ENCODE results near the gene MCU. TPM values are rescaled to one million over a fixed set of nuclear protein-coding genes. Genes with fewer than 3 reads are reported as not detected.

Gene MCU
- total and polyA plus RNA-seq, 2 of the 8 experiments (the other 6 are each of a cell fraction or from before 2014, with no cell fraction given), result 51.6 to 62.2 TPM

GRCh38 chr10:72689660-72690059, 2.3 kb upstream of the MCU start:
- H2BK15ac ChIP-seq (ENCODE audit: low read length), result no peak overlapping the region
- peaks cover 0 to 3% (median 0%) of the 10 kb centered on the region in 4 experiments; a peak in 2 of 7 replicates for H3K4me1 ChIP-seq (replicated peaks in 1 of 4; ENCODE audit: control insufficient read depth in 3 of 4, insufficient read depth in 4 of 4, low read length in 3 of 4)
- no peak for FAIRE-seq
- no peaks in the 10 kb centered on the region for H3K36me3 ChIP-seq (ENCODE audit: control insufficient read depth in 2 of 4, insufficient read depth in 4 of 4, low read length in 3 of 4)
- no peak overlapping the region for H3K4me2 ChIP-seq (ENCODE audit: insufficient read depth in 1 of 2, low read depth in 2 of 2, low read length in 2 of 2)
- no peak overlapping the region for H3K27ac ChIP-seq (ENCODE audit: low read depth, low read length)
- H3K14ac ChIP-seq (ENCODE audit: insufficient read length), result no peak overlapping the region
- DNase-seq (ENCODE audit: low read depth in 1 of 2, low spot score in 2 of 2), result no peak
- peaks cover 3% of the 10 kb centered on the region; the same call in 1 of the 2 replicates for H3K79me1 ChIP-seq (ENCODE audit: low read depth, low read length)
- no peak overlapping the region for H3K4me3 ChIP-seq (ENCODE audit: extremely low read depth in 1 of 4, insufficient read depth in 2 of 4, low read depth in 3 of 4, low read length in 4 of 4)
- no peak overlapping the region for H2BK5ac ChIP-seq (ENCODE audit: low read depth, low read length)
- no peak overlapping the region for H3K4ac ChIP-seq (replicated peaks; ENCODE audit: insufficient read length, low read depth, low read length)
- no peak overlapping the region for H2BK12ac ChIP-seq (ENCODE audit: low read depth, low read length)
- H4K20me1 ChIP-seq (replicated peaks in 1 of 2; ENCODE audit: control insufficient read depth in 1 of 2, insufficient read depth in 2 of 2, low read length in 2 of 2), result peaks cover 3 to 8% of the 10 kb centered on the region in 2 experiments
- ChIA-PET CTCF (ENCODE audit: partially characterized antibody) (interaction anchor here (1.2 to 1.5 kb wide), 2 partner anchors 10 to 13 kb away, joined by 4 read pairs; no protein-coding TSS in a partner anchor), POLR2A (ENCODE audit: partially characterized antibody) (no interaction called here)
- no peaks in the 10 kb centered on the region for H3K27me3 ChIP-seq (replicated peaks in 1 of 4; ENCODE audit: control insufficient read depth in 3 of 4, extremely low read depth in 1 of 4, insufficient read depth in 3 of 4, low read length in 3 of 4)
- no peak overlapping the region for H2AFZ ChIP-seq (ENCODE audit: low read length)
- H3K56ac ChIP-seq (replicated peaks; ENCODE audit: insufficient read length, low read depth, low read length), result no peak overlapping the region
- no peak overlapping the region for H2BK20ac ChIP-seq (ENCODE audit: low read length)
- WGBS, 2 experiments (ENCODE audit: extremely low coverage in 1 of 2, insufficient coverage in 1 of 2, insufficient read length in 1 of 2, insufficient replicate concordance in 2 of 2, low coverage in 1 of 2, low lambda C conversion rate in 2 of 2, missing lambda C conversion rate in 1 of 2), result 87% methylated on average over 1 of the region's 1 CpG; no CpG with 5 or more reads in 1 of the 2 experiments
- H3K23ac ChIP-seq (ENCODE audit: insufficient read length), result no peak overlapping the region
- H4K91ac ChIP-seq (replicated peaks; ENCODE audit: insufficient read length, low read length), result no peak overlapping the region
- peaks cover 3% of the 10 kb centered on the region; the same call in 1 of the 2 replicates for H3K23me2 ChIP-seq (ENCODE audit: low read depth, low read length)
- H2AK5ac ChIP-seq (ENCODE audit: low read depth, low read length), result no peak overlapping the region
- H4K8ac ChIP-seq (ENCODE audit: extremely low read depth, insufficient read depth, low read length), result no peak overlapping the region
- no peaks in the 10 kb centered on the region for H3K9me3 ChIP-seq (ENCODE audit: insufficient read depth in 2 of 2, low read depth in 1 of 2, low read length in 1 of 2)
- TF ChIP-seq EP300 (IDR thresholded peaks at IDR 0.05; ENCODE audit: borderline replicate concordance in 1 of 2, low read depth in 2 of 2, low read length in 2 of 2) (no peak), BACH1 (IDR thresholded peaks at IDR 0.05; ENCODE audit: low read length) (no peak), BRCA1 (IDR thresholded peaks at IDR 0.05; ENCODE audit: low read depth, low read length) (no peak), SRF (IDR thresholded peaks at IDR 0.05; ENCODE audit: low read depth, low read length) (no peak), CBX5 (IDR thresholded peaks at IDR 0.05; ENCODE audit: low read depth, low read length) (no peak), ATF2 (IDR thresholded peaks at IDR 0.05; ENCODE audit: low read length) (no peak), HDAC2 (IDR thresholded peaks at IDR 0.05; ENCODE audit: borderline replicate concordance in 1 of 2, low read depth in 2 of 2, low read length in 2 of 2) (no peak), CEBPB (IDR thresholded peaks at IDR 0.05; ENCODE audit: low read depth, low read length) (no peak), POLR2A (IDR thresholded peaks at IDR 0.05; ENCODE audit: control extremely low read depth in 1 of 2, low read depth in 2 of 2, low read length in 2 of 2) (no peak)
- peaks cover 19 to 24% of the 10 kb centered on the region in 2 experiments for H3K79me2 ChIP-seq (ENCODE audit: control insufficient read depth in 1 of 2, insufficient read depth in 2 of 2, low read length in 2 of 2)
- H3K9ac ChIP-seq (replicated peaks in 1 of 4; ENCODE audit: extremely low read depth in 1 of 4, low read depth in 3 of 4, low read length in 3 of 4), result no peak overlapping the region
- no peak overlapping the region for H2BK120ac ChIP-seq (replicated peaks; ENCODE audit: low read depth, low read length)
- no peak overlapping the region for H3K18ac ChIP-seq (ENCODE audit: extremely low read depth, low read length)
- no peak overlapping the region for H4K5ac ChIP-seq (ENCODE audit: insufficient read length, low read depth, low read length)
